Measurements from ENCODE around the gene UQCR11. TPM values are rescaled to one million over a fixed set of nuclear protein-coding genes. Genes with fewer than 3 reads are reported as not detected.
A peak's percentile ranks its signal among the peaks of the same experiment; 100 is the strongest.

The UQCR11 gene
- total RNA-seq, 2 donors from 2014 or later = 179 to 184 TPM

DNA sequence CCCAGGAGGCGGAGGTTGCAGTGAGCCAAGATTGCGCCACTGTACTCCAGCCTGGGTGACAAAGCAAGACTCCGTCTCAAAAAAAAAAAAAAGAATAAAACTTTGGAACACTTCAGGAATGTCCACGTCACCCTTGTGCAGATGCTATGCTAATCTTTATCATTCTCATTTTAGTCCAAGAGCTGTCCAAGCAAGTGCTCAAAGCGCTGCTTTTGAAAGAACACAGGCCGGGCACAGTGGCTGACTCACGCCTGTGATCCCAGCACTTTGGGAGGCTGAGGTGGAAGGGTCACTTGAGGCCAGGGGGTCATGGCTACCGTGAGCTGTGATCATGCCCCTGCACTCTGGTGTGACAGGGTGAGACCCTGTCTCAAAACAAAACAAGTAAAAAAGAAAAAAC is 11.1 kb upstream of the UQCR11 start:
- Mint-ChIP-seq H3K4me1 (ENCODE audit: low read depth in 2 of 2) (peaks cover 9 to 11% of the 10 kb centered on the region in 2 donors), H3K4me3 (no peak overlapping the region), H3K36me3 (no peaks in the 10 kb centered on the region), H3K27ac (no peak overlapping the region), H3K9me3 (no peaks in the 10 kb centered on the region), H3K27me3 (no peaks in the 10 kb centered on the region)
- ATAC-seq (no peak), DNase-seq (ENCODE audit: low spot score) (no peak)

DNA sequence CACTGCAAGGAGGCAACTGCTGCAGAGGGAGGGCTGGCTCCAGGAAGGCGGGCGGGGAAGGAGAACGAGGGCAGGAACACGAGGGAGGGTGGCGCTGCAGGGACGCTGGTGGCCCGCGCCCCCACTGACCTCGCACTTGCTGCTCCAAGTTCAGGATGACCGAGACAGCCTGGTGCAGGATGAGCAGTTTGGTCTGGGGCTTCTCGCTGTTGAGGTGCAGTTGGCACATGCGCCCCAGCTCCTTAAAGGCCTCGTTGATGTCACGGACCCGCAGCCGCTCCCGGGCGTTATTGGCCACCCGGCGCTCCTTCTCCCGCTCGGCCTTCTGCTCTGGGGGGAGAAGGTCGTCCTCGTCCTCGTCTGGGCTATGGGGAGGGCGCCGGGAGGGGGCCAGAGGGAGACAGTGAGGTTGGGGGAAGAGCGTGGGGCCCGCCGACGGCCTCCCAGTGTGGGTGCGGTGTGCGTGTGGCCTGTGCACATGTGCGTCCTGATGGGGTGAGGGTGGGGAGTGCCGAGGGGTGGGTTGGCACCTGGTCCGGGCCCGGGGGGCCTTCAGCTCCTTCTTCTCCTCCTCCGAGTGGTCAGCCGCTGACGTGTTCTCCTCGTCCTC is 10.0 kb upstream of the UQCR11 start:
- Mint-ChIP-seq H3K4me1 (ENCODE audit: low read depth in 2 of 2) (peaks cover 9 to 11% of the 10 kb centered on the region in 2 donors), H3K4me3 (no peak overlapping the region), H3K27me3 (no peaks in the 10 kb centered on the region), H3K27ac (no peak overlapping the region), H3K36me3 (no peaks in the 10 kb centered on the region), H3K9me3 (no peaks in the 10 kb centered on the region)
- no peak for ATAC-seq
- DNase-seq (ENCODE audit: low spot score) = no peak

DNA sequence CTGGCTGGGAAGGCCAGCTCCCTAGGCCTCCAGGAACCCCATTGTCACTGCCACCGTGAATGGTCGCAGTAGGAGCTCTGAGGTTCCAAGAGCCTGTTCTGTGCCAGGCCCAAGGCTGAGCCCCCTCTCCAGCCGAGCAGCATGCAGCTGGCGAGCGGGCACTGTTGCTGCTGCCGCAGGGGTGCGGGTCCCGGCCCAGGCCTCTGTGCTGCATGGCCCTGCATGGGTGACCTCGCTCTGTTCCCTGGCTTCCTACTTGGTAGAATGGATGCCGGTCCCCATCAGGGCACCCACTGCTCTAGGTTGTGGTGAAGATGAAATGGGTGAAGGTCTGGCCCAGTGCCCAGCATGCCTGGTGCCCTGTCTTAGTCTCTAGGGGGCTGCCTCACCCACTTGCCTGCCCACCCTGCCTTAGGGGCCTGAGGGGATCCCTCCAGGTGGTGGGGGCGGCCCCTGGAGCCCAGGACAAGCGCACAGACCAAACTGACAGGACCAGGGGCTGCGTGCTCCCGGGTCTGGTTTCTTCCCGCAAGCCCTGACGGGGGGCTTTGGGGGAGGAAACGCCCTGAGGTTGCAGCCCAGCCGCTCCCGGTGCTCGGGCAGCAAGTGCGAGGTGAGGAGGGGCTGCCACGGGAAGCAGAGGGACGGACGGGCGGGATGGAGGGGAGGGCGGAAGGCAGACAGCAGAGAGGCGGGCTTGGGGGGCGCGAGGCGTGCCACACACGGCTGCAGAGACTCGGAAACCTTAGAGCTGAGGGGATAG is 8.7 kb upstream of the UQCR11 start:
- Mint-ChIP-seq H3K4me3 (no peak overlapping the region), H3K36me3 (no peaks in the 10 kb centered on the region)

DNA sequence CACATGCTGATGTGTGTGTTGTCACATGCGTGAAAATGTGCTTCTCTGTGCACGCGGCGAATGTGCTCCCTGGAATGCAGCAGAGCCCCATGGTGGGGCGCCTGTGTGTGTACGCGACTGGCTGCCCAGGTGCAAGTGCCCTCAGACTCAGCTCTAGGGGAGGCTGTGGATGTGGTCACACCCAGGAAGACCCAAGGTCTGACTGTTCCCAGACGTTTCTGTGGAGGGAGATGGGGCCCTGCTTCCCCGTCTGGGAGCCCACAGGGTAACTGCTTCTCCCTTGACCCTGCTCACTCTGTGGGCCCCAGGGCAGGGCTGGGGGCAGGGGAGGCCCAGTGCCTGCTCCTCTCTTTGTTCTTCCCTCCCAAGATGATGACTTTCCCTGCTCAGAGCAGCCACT is 7.9 kb upstream of the UQCR11 start:
- H3K4me1 Mint-ChIP-seq (ENCODE audit: low read depth in 2 of 2) = peaks cover 18 to 19% of the 10 kb centered on the region in 2 donors
- no peak for ATAC-seq
- no peak for DNase-seq (ENCODE audit: low spot score)
- H3K4me3 Mint-ChIP-seq = no peak overlapping the region
- H3K27me3 Mint-ChIP-seq = no peaks in the 10 kb centered on the region
- H3K36me3 Mint-ChIP-seq = no peaks in the 10 kb centered on the region
- no peak overlapping the region for H3K27ac Mint-ChIP-seq
- no peaks in the 10 kb centered on the region for H3K9me3 Mint-ChIP-seq

More for the DNA sequence above, 8.7 kb upstream of the UQCR11 start:
- ATAC-seq (no peak), DNase-seq (ENCODE audit: low spot score) (no peak)
- Mint-ChIP-seq H3K27me3 (no peaks in the 10 kb centered on the region), H3K9me3 (no peaks in the 10 kb centered on the region), H3K4me1 (ENCODE audit: low read depth in 2 of 2) (peaks cover 14 to 17% of the 10 kb centered on the region in 2 donors), H3K27ac (no peak overlapping the region)

DNA sequence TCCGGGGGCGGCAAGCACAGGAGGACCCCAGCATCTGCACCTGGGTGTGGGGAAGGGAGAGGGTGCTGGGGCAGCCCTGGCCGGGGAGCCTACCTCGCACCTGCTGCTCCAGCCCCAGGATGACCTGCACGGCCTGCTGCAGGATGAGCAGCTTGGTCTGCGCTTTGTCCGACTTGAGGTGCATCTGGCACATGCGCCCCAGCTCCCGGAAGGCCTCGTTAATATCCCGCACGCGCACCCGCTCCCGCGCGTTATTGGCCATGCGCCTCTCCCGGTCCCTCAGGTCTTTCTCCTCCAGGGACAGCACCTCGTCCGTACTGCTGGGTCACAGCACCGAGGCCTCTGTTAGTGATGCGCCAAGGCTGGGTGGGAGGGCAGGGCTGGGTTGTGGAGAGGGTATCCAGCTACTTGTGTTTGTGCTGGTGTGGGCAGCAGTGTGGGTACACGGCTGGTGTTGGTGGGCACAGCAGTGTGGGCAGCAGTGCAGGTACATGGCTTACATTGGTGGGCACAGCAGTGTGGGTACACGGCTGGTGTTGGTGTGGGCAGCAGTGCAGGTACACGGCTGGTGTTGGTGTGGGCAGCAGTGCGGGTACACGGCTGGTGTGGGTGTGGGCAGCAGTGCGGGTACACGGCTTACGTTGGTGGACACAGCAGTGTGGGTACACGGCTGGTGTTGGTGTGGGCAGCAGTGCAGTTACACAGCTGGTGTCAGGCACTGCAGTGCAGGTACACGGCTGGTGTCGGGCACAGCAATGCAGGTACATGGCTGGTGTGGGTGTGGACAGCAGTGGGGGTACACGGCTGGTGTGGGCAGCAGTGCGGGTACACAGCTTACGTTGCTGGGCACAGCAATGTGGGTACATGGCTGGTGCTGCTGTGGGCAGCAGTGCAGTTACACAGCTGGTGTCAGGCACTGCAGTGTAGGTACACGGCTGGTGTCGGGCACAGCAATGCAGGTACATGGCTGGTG is 7.1 kb upstream of the UQCR11 start:
- H3K27ac Mint-ChIP-seq = no peak overlapping the region

DNA sequence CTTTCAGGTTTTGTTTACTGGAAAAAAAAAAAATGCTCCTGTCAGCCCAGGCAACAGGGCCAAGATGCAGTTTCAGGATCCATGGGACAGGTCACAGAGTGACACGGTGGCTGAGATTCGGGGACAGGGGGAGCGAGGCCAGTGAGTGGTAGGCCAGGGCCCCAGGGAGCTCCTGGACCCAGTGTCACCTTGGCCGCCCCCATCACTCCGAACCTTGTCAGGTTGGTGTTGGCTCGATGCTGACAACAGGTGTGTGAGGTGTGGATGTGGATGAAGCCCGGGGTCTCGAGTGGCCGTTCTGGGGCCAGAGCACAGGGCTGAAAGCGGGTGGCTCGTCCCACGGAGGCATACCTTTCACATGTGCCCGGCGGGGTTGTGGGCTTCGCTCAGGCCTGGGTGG is 6.1 kb upstream of the UQCR11 start:
- DNase-seq (ENCODE audit: low spot score) = no peak
- Mint-ChIP-seq H3K4me3 (no peak overlapping the region), H3K36me3 (no peaks in the 10 kb centered on the region), H3K27me3 (no peaks in the 10 kb centered on the region), H3K9me3 (no peaks in the 10 kb centered on the region), H3K27ac (no peak overlapping the region), H3K4me1 (ENCODE audit: low read depth in 2 of 2) (peaks cover 17 to 21% of the 10 kb centered on the region in 2 donors)
- ATAC-seq = no peak

More for the DNA sequence above, 7.1 kb upstream of the UQCR11 start:
- no peak for DNase-seq (ENCODE audit: low spot score)
- Mint-ChIP-seq H3K4me3 (no peak overlapping the region), H3K4me1 (ENCODE audit: low read depth in 2 of 2) (peaks cover 16 to 19% of the 10 kb centered on the region in 2 donors), H3K36me3 (no peaks in the 10 kb centered on the region), H3K9me3 (no peaks in the 10 kb centered on the region), H3K27me3 (no peaks in the 10 kb centered on the region)
- ATAC-seq = no peak

DNA sequence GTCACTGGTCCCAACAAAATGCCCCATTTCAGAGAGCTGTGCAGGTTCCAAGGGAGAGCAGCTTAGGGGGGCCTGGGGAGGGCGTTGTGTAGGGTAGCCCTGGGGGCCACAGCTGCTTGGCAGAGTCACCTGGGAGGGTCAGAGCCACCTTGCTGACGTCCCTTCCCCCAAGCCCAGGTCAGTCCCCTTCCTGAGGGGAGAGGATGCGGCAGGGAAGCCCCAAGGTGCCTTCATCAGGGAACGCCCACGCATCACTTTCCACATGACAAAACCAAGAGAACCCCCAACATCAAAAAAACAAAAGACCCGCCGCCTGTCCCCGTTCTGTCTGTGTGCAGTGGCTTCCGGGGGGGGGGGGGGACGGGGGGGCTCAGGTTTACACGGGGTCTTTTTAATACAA is 5.3 kb upstream of the UQCR11 start:
- ATAC-seq = no peak
- no peaks in the 10 kb centered on the region for H3K36me3 Mint-ChIP-seq
- H3K27ac Mint-ChIP-seq = no peak overlapping the region
- H3K27me3 Mint-ChIP-seq = no peaks in the 10 kb centered on the region
- no peak overlapping the region for H3K4me3 Mint-ChIP-seq
- H3K4me1 Mint-ChIP-seq (ENCODE audit: low read depth in 2 of 2) = peaks cover 24 to 25% of the 10 kb centered on the region in 2 donors
- H3K9me3 Mint-ChIP-seq = no peaks in the 10 kb centered on the region
- DNase-seq (ENCODE audit: low spot score) = no peak

DNA sequence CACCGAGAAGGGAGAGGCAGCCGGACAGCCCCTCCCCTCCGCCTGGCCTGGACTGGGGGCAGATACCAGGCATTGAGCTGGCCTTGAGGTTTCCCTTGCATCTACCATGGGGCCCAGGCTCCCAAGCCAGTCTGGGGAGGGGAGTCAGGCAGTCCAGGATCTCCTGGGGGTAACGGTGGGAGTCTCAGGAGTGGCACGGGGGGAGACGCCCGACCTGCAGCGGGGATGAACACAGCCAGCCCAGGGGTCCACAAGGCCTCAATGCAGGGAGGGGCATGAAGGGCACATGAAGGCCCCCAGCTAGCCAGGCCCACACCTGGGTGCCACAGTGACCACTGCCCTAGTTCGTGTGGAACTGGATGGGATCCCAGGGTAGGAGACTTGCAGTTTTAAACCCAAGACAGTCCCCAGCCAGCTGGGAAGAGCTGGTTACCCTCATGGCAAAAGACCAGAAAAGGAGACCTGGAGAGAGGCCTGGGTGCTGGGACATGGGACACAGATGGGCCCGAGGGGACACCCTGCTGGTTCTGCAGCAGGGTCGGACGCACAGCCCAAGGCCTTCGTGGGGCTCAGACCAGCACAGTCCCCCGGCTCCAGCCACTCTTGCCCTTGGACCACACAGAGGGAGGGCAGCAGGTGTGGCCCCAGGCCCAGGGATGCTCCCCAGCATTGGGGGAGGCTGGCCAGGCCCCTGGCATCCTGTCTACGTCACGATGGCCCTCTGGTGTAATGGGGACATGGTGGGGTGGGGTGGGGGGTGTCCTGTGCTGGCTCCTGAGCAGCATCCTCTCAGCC is 4.6 kb upstream of the UQCR11 start:
- Mint-ChIP-seq H3K4me1 (ENCODE audit: low read depth in 2 of 2) (peaks cover 27 to 28% of the 10 kb centered on the region in 2 donors), H3K36me3 (no peaks in the 10 kb centered on the region), H3K27me3 (no peaks in the 10 kb centered on the region), H3K9me3 (no peaks in the 10 kb centered on the region), H3K4me3 (peak overlapping the region; percentile 49), H3K27ac (peak overlapping the region; percentile 50 to 75)
- DNase-seq (ENCODE audit: low spot score) = no peak
- ATAC-seq = no peak

DNA sequence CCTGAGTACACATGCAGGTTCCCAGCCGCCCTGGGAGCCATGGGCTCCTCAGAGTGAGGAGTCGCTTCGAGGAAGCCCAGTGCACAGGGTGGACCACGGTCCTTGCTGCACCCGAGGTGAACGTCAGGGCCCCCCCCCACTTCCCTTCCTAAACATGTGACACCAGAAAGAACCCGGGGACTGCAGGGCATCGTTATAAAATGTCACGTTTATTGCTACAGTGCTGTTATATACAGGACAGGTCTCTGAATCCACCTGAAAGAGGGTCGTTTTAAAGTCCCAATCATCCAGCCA is 3.8 kb upstream of the UQCR11 start:
- DNase-seq (ENCODE audit: low spot score) (no peak), ATAC-seq (no peak)
- peak overlapping the region; percentile 49 for H3K4me3 Mint-ChIP-seq
- peaks cover 27 to 33% of the 10 kb centered on the region in 2 donors for H3K4me1 Mint-ChIP-seq (ENCODE audit: low read depth in 2 of 2)
- peak overlapping the region; percentile 50 to 75 for H3K27ac Mint-ChIP-seq
- no peaks in the 10 kb centered on the region for H3K9me3 Mint-ChIP-seq
- H3K27me3 Mint-ChIP-seq = no peaks in the 10 kb centered on the region
- H3K36me3 Mint-ChIP-seq = no peaks in the 10 kb centered on the region

DNA sequence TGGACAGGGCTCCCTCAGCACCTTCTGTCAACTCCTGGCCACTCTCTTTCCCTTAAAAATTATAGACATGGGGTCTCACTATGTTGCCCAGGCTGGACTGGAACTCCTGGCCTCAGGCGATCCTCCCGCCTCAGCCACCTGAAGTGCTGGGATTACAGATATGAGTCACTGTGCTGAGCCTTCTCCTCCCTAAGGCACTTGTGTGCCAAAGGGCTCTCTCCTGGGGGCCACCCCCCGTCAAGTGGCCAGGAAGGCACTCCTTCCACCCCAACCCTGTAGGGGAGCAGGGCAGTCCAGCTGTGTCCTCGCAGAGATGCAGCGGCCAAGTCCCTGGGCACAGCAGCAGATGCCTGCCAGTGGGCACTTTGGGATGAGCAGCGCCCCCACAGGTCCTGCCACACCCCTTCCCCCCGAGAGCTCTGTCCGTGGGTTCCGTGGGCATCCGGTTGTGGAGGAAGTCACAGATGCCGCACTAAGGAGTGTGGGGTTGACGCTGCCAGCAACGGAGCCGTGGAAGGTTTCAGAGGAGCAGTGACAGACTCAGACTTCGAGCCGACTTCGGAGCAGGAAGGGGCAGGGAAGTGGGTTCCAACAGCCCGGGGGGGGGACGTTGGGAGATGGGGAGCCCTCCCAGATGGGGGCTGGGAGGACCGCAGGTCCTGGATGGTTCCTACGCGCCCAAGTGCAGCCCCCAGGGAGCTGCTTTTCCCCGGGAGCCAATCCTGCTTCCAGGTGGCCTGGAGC is 3.3 kb upstream of the UQCR11 start:
- DNase-seq (ENCODE audit: low spot score) (no peak), ATAC-seq (no peak)
- no peaks in the 10 kb centered on the region for H3K27me3 Mint-ChIP-seq
- peaks cover 27 to 35% of the 10 kb centered on the region in 2 donors for H3K4me1 Mint-ChIP-seq (ENCODE audit: low read depth in 2 of 2)
- peak overlapping the region; percentile 49 for H3K4me3 Mint-ChIP-seq
- H3K36me3 Mint-ChIP-seq = no peaks in the 10 kb centered on the region
- no peaks in the 10 kb centered on the region for H3K9me3 Mint-ChIP-seq
- peak overlapping the region; percentile 50 to 75 for H3K27ac Mint-ChIP-seq

DNA sequence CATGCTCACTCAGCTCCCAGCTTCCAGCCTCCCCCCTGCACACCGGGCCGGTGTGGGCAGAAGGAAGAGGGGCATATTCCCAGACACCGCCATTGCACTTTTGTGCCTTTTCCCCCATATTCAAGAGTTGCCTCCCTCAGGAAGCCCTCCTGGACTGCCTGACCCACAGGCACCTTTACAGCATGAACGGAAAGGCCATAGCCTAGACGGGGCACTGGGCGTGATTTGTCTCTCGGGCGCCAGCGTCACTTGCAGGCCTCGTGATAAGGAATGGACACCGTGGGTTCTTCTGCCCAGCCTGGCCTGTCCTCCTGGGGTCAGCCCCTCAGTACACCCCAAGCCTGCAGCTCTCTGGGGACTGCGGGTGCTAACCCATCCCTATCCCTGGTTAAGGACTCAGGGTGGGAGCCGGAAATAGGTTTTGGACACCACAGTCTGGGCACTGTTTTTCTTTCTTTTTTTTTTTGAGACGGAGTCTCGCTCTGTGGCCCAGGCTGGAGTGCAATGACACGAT is 933 bp upstream of the UQCR11 start:
- Mint-ChIP-seq H3K4me3 (peak overlapping the region; percentile 95), H3K36me3 (no peaks in the 10 kb centered on the region), H3K27me3 (no peaks in the 10 kb centered on the region), H3K4me1 (ENCODE audit: low read depth in 2 of 2) (peaks cover 27 to 39% of the 10 kb centered on the region in 2 donors), H3K9me3 (no peaks in the 10 kb centered on the region), H3K27ac (peak overlapping the region; percentile 83 to 95)
- ATAC-seq (peak; percentile 1 to 4), DNase-seq (ENCODE audit: low spot score) (no peak)

DNA sequence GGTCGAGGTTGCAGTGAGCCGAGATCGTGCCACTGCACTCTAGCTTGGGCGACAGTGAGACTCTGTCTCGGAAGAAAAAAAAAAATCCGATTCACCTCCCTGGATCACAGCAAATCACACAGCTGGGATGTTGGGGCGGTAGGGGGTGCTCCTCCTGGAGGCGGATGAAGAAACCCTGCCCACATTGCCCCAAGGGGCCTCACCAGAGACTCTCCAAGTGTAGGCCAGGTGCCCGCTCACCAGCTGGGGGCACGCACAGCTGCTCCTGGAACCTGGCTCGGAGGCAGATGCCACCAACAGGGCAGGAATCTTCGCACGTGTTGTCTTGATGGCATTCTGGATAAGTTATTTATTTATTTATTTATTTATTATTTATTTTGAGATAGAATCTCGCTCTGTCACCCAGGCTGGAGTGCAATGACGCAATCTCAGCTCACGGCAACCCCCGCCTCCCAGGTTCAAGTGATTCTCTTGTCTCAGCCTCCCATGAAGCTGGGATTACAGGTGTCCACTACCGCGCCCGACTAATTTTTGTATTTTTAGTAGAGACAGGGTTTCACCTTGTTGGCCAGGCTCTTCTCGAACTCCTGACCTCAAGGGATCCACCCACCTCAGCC is 3.1 kb downstream of the UQCR11 start:
- H3K9me3 Mint-ChIP-seq = no peaks in the 10 kb centered on the region
- DNase-seq (ENCODE audit: low spot score) (no peak), ATAC-seq (no peak)
- no peaks in the 10 kb centered on the region for H3K27me3 Mint-ChIP-seq
- H3K27ac Mint-ChIP-seq = no peak overlapping the region
- peaks cover 18 to 26% of the 10 kb centered on the region in 2 donors for H3K4me1 Mint-ChIP-seq (ENCODE audit: low read depth in 2 of 2)
- H3K36me3 Mint-ChIP-seq = no peaks in the 10 kb centered on the region
- no peak overlapping the region for H3K4me3 Mint-ChIP-seq
